Head of caudate nucleus (tissue), 42 donors: ENCODE data around the gene FAM234B.

Experiments
- DNase-seq, 42 donors: peaks; one replicate each; pipeline versions ENCODE4 v3.0.0 to v3.0.0-alpha.2; 2020 to 2021; ENCODE audit warnings: mixed read lengths in 7 of 42
- intact Hi-C: fragments of 100-400 bp; cut with DNase I; formaldehyde crosslinking; loops from one replicate; pipeline ENCODE4 v1.15.0; 2022

FAM234B gene

DNA sequence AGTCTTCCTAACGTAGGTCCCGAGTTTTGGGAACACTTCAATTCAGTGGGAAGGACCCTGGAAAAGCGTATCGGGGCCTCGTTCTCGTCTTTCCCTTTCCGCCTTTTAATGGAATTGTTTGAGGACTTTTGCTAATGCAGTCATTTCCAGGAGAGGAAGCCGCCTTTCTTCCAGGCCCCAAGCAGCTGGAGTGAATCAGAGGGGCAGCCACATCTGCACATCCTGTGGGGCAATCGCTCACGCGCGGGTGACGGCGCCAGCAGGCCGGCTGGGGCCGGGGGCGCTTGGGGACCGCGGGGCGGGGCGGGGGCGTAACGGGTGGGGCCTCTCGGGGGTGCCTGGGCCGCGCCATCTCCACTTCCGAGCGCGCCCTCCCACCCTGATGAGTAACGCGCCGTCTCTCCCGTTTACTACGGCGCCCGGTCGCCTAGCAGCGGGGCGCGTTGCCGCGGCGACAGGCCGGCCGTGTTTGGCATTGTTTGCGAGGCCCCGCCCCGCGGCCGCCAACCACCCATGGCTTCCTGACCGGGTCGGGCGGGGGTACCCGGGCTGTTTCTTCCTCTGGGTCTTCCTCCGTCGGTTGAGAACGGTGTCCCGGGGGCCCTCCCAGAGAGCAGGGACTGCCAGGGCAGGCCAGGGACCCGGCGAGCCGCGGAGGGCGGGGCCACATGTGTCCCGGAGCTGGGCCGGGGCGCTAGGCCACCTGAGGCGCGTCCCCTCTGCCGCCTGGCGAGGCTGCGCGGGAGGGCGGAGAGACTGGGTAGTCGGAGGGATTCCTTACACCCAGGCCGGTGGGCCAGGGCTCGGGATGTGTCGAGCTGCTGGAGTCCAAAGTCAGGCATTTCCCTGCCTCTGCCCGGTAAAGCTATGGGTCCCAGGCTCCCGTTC lies 56.9 kb downstream of the FAM234B start:
- intact Hi-C loops, result no loop called here
- peak; percentile 74 to 96 (median 88) for DNase-seq

GRCh38 chr12:13101821-13102375 lies 57.7 kb downstream of the FAM234B start:
- peak in 1 of 42 donors; percentile 19 for DNase-seq
- intact Hi-C loops, result no loop called here

DNA sequence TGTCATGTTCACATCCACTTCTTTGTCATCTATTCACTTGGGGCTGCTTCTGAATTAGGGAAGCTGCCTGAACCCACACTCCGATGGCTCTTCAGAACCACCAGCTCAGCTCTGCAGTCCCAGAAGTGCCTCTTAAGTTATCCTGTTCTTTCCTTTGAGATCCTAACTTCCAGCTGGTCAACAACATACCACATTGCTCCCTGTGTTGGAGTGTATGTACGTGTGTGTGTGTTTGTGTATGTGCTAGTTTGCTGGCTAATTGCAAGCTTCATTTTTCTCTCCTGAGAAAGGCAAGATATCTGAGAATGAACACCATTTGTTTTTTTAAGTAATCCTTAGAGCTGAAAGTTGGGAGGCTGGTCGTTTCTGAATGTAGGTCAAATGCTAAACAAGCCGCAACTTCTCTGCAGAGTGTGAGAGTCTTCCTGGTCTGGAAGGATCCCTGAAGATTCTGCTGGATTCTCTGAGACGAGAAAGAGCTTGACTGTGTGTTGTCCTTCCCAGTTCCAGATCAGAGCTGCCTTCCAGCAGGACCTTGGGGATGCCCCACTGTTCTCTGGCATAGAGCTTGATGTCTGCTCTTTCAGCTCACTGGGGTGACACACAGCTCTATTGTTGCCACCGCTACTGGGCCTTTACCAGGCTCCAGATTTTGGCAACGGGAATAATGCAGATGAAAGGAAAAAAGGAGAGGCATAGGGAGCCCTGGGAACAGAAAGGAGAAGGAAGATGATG lies 58.4 kb downstream of the FAM234B start:
- intact Hi-C loops, result no loop called here
- peak; percentile 15 to 87 (median 69) for DNase-seq

DNA sequence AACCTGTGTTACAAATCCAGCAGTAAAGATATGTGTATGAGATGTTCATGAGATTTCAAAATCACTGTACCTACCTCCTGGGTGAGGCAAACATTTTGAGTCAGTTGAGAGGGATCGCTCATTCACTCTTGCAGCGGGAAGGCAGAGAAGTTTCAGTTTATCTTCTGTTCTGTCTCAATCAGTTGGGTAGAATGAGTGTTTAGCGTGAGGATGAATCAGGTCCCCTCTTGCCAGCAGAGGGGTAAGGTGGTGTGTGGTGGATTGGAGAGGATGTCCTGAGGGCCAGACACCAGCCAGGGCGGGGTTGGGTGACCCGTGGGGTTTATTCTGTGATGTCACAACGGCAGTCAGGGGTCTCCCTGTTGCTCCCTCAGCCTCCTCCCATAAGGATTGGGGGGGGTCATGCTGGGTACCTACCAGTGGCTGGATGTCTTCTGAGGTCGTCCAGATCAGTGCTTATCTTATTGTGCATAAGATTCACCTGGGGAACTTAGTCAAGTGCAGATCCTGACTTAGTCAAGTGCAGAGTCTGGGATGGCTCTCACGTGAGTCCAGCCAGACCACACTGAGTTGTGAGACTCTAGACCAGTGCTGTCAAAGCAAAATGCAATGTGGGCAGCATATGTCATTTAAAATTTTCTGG lies 59.3 kb downstream of the FAM234B start, which contains the start of gene GSG1:
TSS of gene GSG1 (minus strand) at position 277 of the 643 bp plus-strand sequence. CDS start at position 122, 155 bp downstream.
- intact Hi-C loops, result no loop called here
- no peak for DNase-seq

- no peak for DNase-seq
- intact Hi-C loops, result no loop called here
Measured at GRCh38 chr12:13104409-13104808, 60.2 kb downstream of the FAM234B start.

DNA sequence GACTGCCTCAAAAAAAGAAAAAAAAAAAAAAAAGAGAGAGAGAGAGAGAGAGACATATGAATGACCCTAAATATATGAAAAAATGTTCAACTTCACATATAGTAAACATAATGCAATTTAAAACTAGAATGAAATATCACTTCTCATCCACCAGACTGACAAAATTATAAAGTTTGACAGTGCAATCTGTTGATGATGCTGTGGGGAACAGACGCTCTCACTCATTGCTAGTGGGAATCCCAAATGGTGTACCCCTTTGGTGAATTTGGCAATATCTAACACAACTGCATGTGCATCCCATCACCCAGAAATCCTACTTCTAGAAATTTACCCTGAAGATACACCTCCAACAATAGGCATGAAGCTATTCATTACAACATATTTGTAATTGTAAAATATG lies 61.6 kb downstream of the FAM234B start:
- no peak for DNase-seq
- intact Hi-C loops, result no loop called here

- DNase-seq, result no peak
- intact Hi-C loops, result no loop called here
Measured at GRCh38 chr12:13106666-13107065, 62.5 kb downstream of the FAM234B start.

DNA sequence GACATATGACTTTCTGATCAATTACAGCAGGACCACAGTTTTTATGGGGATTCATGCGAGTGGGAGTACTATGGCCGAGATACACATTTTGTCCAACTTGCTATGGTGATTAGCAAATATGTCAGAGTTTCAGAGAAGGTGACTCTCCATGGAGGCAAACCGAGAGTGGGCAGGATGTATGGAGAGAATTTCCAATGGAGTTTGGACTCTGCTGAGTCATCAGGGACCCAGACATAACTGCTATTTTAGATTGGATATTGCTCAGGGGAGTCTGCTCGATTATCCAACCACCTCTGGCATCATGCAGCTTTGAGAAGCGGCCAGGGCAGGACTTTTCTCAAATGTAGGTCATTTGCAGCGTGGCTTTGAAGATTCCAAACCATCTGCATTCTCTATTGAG lies 68.8 kb downstream of the FAM234B start:
- intact Hi-C loops, result no loop called here
- peak in 1 of 42 donors; percentile 24 for DNase-seq

GRCh38 chr12:13114251-13115052 lies 70.3 kb downstream of the FAM234B start:
- intact Hi-C loops, result no loop called here
- DNase-seq, result no peak

GRCh38 chr12:13116259-13116658 lies 72.1 kb downstream of the FAM234B start:
- intact Hi-C loops, result no loop called here
- DNase-seq, result no peak

DNA sequence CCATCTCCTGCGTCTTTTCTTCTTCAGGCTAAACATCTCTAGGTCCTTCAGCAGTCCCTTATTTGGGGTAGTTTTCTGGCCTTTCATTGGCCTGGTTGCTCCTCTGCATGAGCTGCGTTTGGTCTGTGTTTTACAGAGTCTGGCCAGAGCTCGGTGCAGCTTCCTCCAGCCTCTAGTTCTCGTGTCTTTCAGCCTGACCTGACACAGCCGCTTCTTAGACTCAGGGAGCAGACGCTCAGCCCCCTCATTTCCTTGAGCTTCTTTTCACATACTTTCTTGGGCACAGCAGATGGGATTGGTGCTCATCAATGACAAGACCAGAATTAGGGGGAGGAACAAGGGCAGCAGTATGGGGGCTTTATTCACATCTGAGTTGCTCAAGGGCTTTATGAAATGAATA lies 72.8 kb downstream of the FAM234B start:
- intact Hi-C loops, result no loop called here
- DNase-seq, result no peak

DNA sequence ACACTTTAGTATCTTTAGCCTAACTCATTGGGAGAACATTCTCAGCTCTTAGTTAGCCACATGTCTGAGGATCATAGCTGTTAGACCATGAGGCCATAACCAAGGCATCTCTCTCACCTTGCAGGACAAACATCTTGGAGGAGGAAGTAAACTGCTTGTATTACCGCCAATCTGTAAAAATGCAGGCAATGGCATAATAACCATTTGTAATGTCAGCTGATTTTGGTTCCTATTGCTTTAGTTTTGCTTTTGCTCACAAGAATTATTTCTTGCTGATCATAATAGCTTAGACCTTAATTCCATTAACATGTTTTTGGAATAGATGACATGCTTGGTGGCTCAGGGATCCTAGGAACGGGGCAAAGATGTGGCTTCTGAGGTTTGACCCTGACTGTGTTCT lies 75.6 kb downstream of the FAM234B start:
- intact Hi-C loops, result no loop called here
- no peak for DNase-seq

- no peak for DNase-seq
- intact Hi-C loops, result no loop called here
Measured at GRCh38 chr12:13120413-13120812, 76.2 kb downstream of the FAM234B start.

GRCh38 chr12:13121568-13121967 lies 77.4 kb downstream of the FAM234B start:
- intact Hi-C loops, result no loop called here
- DNase-seq, result no peak

DNA sequence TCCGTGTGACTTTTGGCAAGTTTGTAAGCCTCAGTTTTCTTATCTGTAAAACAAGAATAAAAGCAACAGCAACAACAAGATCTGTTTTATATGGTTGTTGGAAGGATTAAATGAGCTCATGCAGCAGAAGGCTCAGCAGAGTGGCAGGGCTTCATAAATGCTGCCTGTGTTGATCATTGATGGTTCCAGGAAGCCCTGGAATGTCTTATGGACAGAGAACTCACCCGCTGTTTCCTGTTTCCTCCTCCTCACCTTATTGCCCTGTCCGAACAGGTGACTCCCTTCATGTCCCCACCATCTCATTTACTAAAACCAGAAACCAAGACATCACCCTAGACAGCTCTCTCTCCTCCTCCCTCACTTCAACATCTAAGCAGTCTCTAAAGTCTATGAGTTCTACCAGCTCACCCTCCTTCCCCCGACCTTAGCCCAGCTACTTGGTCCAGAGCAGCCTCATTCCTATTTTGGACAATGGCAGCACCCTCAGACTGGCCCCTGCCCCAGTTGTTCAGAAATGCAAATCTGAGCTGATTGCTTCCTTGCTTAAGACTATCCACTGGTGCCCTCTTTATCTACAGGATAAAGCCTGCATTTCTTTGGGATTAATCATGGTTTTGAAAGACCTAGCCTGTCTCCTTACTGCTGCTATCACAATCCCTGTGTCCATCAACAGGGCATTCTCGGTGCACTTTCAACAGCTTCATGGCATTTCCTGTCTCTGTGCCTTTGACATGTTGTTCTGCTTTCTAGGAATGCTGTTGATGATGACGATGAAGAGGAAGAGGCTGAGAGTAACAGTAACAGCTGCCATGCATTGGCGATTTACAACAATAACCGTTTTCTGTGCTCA lies 80.7 kb downstream of the FAM234B start:
- intact Hi-C loops, result no loop called here
- no peak for DNase-seq

DNA sequence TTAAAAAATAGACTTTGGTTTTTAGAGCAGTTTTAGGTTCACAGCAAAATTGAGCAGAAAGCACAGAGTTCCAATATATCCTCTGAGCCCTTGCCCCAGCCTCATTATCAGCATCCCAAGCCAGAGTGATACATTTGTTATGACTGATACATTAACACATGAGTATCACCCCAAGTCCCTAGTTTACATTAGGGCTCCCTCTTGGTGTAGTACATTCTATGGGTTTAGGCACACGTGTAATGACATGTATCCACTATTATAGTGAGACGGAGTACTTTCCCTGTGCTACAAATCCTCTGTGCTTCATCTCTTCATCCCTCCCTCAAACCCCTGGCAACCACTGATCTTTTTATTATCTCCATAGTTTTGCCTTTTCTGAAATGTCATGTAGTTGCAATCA lies 81.8 kb downstream of the FAM234B start:
- DNase-seq, result peak in 1 of 42 donors; percentile 4
- intact Hi-C loops, result no loop called here

- peak in 2 of 42 donors; percentile 17 to 34 for DNase-seq
- intact Hi-C loops, result no loop called here
Measured at GRCh38 chr12:13126494-13126893, 82.3 kb downstream of the FAM234B start.

DNA sequence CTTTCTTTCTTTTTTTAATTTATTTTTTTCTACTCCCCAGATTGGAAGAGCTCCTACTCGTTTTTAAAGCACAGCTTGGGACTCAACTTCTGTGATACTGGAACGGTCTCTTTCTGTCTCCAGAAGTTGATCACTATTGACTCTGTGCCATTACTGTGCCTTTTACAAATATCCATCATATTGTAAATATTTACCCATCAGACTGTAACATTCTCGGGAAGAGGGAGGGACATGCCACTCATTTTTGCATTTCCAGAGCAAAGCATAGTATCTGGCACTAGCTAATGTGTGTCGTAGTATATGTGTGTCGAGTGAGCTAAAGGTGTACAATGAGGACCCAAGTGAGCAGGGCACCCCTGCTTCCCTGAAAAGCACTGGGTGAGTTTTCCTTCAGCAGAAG lies 83.3 kb downstream of the FAM234B start:
- intact Hi-C loops, result no loop called here
- DNase-seq, result no peak
